Gastrocnemius medialis (tissue), 4 donors: ENCODE measurements around the gene CTTNBP2NL. TPM values are rescaled to one million over a fixed set of nuclear protein-coding genes. Genes with fewer than 3 reads are reported as not detected.
A peak's percentile ranks its signal among the peaks of the same experiment; 100 is the strongest.

Experiments
- ATAC-seq, 2 donors: fragments of 150-250 bp; one replicate each; pipeline ENCODE4 v1.9.1; 2016
- DNase-seq, 2 donors: peaks; one replicate each; pipeline ENCODE4 v3.0.0-alpha.2; 2019
- H3K27ac ChIP-seq, 4 donors: fragments of 200-600 bp; sonication (generic); 1 replicate in 1 of 4; 2 replicates in 3 of 4; pipeline ENCODE4 v1.5.1; 2016 to 2018; ENCODE audit warnings: mild to moderate bottlenecking in 2 of 4, moderate library complexity in 1 of 4
- H3K27me3 ChIP-seq, 3 donors: fragments of 200-600 bp; sonication (generic) in 2 of 3; 1 replicate in 1 of 3; 2 replicates in 2 of 3; pipeline versions ENCODE4 v1.5.1 to v1.6.0; 2016 to 2019; ENCODE audit warnings: mild to moderate bottlenecking in 1 of 3, moderate library complexity in 1 of 3
- H3K36me3 ChIP-seq, 2 donors: fragments of 200-600 bp; sonication (generic) in 1 of 2; one replicate each; pipeline ENCODE4 v1.5.1; 2017 to 2018
- H3K4me1 ChIP-seq, 2 donors: fragments of 200-600 bp; sonication (generic) in 1 of 2; one replicate each; pipeline ENCODE4 v1.5.1; 2016 to 2017; ENCODE audit warnings: mild to moderate bottlenecking in 2 of 2
- H3K4me3 ChIP-seq, 4 donors: fragments of 200-600 bp; sonication (generic) in 3 of 4; 1 replicate in 1 of 4; 2 replicates in 3 of 4; pipeline ENCODE4 v1.5.1; 2016 to 2019; ENCODE audit warnings: mild to moderate bottlenecking in 2 of 4
- H3K9me3 ChIP-seq, 3 donors: fragments of 200-600 bp; sonication (generic) in 2 of 3; 1 replicate in 1 of 3; 2 replicates in 2 of 3; pipeline ENCODE4 v1.5.1; 2016 to 2019
- CTCF ChIP-seq, 5 experiments: fragments of 450-650 bp in 3 of 5; fragments of 200-600 bp in 2 of 5; sonication (generic) in 2 of 5; IDR thresholded peaks in 4 of 5; conservative IDR thresholded peaks in 1 of 5; 1 replicate in 4 of 5; 2 replicates in 1 of 5; pipeline ENCODE4 v1.5.1; 2016 to 2019; ENCODE audit warnings: antibody characterized with exemption in 5 of 5, mild to moderate bottlenecking in 3 of 5, moderate library complexity in 3 of 5
- POLR2A ChIP-seq, 2 donors: fragments of 450-650 bp; IDR thresholded peaks; one replicate each; pipeline ENCODE4 v1.6.1; 2017; ENCODE audit warnings: antibody characterized with exemption in 2 of 2, mild to moderate bottlenecking in 2 of 2, moderate library complexity in 2 of 2
- in situ Hi-C, 4 donors: fragments of 200-750 bp; cut with MboI; loops; one replicate each; pipeline versions ENCODE4 v1.15.0 to v1.8.0; 2017; ENCODE audit warnings: low sequenced_read_pairs in 4 of 4
- intact Hi-C: fragments of 100-400 bp; cut with DNase I; formaldehyde crosslinking; loops from one replicate; pipeline ENCODE4 v1.15.1; 2023; ENCODE audit warnings: low total_unique reads
- total RNA-seq, 4 donors: library from RNA; depleted of rRNA; stranded (reverse); fragments of >200 nt; gene quantifications; one replicate each; pipeline versions ENCODE4 v1.1.0 to v1.2.3, GENCODE V29; 2016

CTTNBP2NL gene
- total RNA-seq, 4 donors from 2014 or later, result 2.6 to 7.2 (median 3.9) TPM

GRCh38 chr1:112368198-112368597 lies 27.8 kb upstream of the CTTNBP2NL start:
- in situ Hi-C loops (loop anchor here in 1 of 4 donors (10.0 kb wide), 1 partner anchor 573 kb away; no protein-coding TSS in a partner anchor), intact Hi-C loops (no loop called here)
- no peaks in the 10 kb centered on the region for H3K4me1 ChIP-seq
- ATAC-seq, result no peak
- H3K27ac ChIP-seq, result no peak overlapping the region
- no peaks in the 10 kb centered on the region for H3K9me3 ChIP-seq
- H3K27me3 ChIP-seq, result no peaks in the 10 kb centered on the region
- no peak for DNase-seq
- no peak overlapping the region for H3K4me3 ChIP-seq
- no peaks in the 10 kb centered on the region for H3K36me3 ChIP-seq
- TF ChIP-seq POLR2A (IDR thresholded peaks at IDR 0.05), result no peak

- in situ Hi-C loops, result loop anchor here in 1 of 4 donors (10.0 kb wide), 1 partner anchor 575 kb away; no protein-coding TSS in a partner anchor
- TF ChIP-seq CTCF (IDR thresholded peaks at IDR 0.05 in 4 of 5, conservative IDR thresholded peaks at IDR 0.05 in 1 of 5) (peak; percentile 77 to 94 (median 86)), POLR2A (IDR thresholded peaks at IDR 0.05) (no peak)
- DNase-seq (peak; percentile 66 to 71), ATAC-seq (peak; percentile 93 to 99)
- no peaks in the 10 kb centered on the region for H3K36me3 ChIP-seq
- no peak overlapping the region for H3K27ac ChIP-seq
- no peaks in the 10 kb centered on the region for H3K27me3 ChIP-seq
- H3K4me1 ChIP-seq, result no peaks in the 10 kb centered on the region
- H3K4me3 ChIP-seq, result no peak overlapping the region
- no peaks in the 10 kb centered on the region for H3K9me3 ChIP-seq
- intact Hi-C loops, result loop anchor here (1.0 kb wide), 1 partner anchor 10 kb away; no protein-coding TSS in a partner anchor
Observed at GRCh38 chr1:112369392-112370285, 26.4 kb upstream of the CTTNBP2NL start.

GRCh38 chr1:112370996-112371395 lies 25.0 kb upstream of the CTTNBP2NL start:
- Histone ChIP-seq H3K4me3 (no peak overlapping the region), H3K27me3 (no peaks in the 10 kb centered on the region), H3K9me3 (no peaks in the 10 kb centered on the region), H3K27ac (no peak overlapping the region), H3K36me3 (no peaks in the 10 kb centered on the region), H3K4me1 (no peaks in the 10 kb centered on the region)
- TF ChIP-seq CTCF (IDR thresholded peaks at IDR 0.05 in 4 of 5, conservative IDR thresholded peaks at IDR 0.05 in 1 of 5) (no peak), POLR2A (IDR thresholded peaks at IDR 0.05) (no peak)
- in situ Hi-C loops (no loop called here), intact Hi-C loops (no loop called here)
- ATAC-seq (no peak), DNase-seq (no peak)

GRCh38 chr1:112371775-112372174 lies 24.2 kb upstream of the CTTNBP2NL start:
- Histone ChIP-seq H3K4me1 (no peaks in the 10 kb centered on the region), H3K27me3 (no peaks in the 10 kb centered on the region), H3K9me3 (no peaks in the 10 kb centered on the region), H3K36me3 (no peaks in the 10 kb centered on the region), H3K4me3 (no peak overlapping the region), H3K27ac (no peak overlapping the region)
- no peak for TF ChIP-seq CTCF (IDR thresholded peaks at IDR 0.05 in 4 of 5, conservative IDR thresholded peaks at IDR 0.05 in 1 of 5)
- TF ChIP-seq POLR2A (IDR thresholded peaks at IDR 0.05), result no peak
- ATAC-seq (no peak), DNase-seq (no peak)
- in situ Hi-C loops (no loop called here), intact Hi-C loops (no loop called here)

GRCh38 chr1:112373806-112374205 lies 22.2 kb upstream of the CTTNBP2NL start:
- H3K4me1 ChIP-seq, result no peaks in the 10 kb centered on the region
- H3K27ac ChIP-seq, result no peak overlapping the region
- ATAC-seq, result no peak
- in situ Hi-C loops, result no loop called here
- no peaks in the 10 kb centered on the region for H3K36me3 ChIP-seq
- intact Hi-C loops, result no loop called here
- no peak for DNase-seq
- no peak overlapping the region for H3K4me3 ChIP-seq
- H3K27me3 ChIP-seq, result no peaks in the 10 kb centered on the region
- no peaks in the 10 kb centered on the region for H3K9me3 ChIP-seq
- TF ChIP-seq POLR2A (IDR thresholded peaks at IDR 0.05) (no peak), CTCF (IDR thresholded peaks at IDR 0.05 in 4 of 5, conservative IDR thresholded peaks at IDR 0.05 in 1 of 5) (no peak)
